Stimulated activated CD4-positive, alpha-beta T cell treated with anti-CD3 and anti-CD28 coated beads, Interleukin-15, amount 100 ng/mL, for 24 hours (primary cell): ENCODE measurements around the gene KAT6B.
A peak's percentile ranks its signal among the peaks of the same experiment; 100 is the strongest.

Source experiments
- DNase-seq: peaks from one replicate; pipeline ENCODE4 v3.0.0-alpha.2; 2020

The KAT6B gene

GRCh38 chr10:74991435-74991834 lies 165.0 kb downstream of the KAT6B start:
- DNase-seq: no peak

GRCh38 chr10:74992068-74992467 lies 165.7 kb downstream of the KAT6B start:
- no peak for DNase-seq

GRCh38 chr10:74993649-74994048 lies 167.2 kb downstream of the KAT6B start:
- DNase-seq: no peak

- no peak for DNase-seq
Measured at GRCh38 chr10:74994854-74995253, 168.5 kb downstream of the KAT6B start.

- no peak for DNase-seq
Measured at GRCh38 chr10:74995806-74996205, 169.4 kb downstream of the KAT6B start.

GRCh38 chr10:74997163-74997562 lies 170.8 kb downstream of the KAT6B start:
- no peak for DNase-seq

- peak; percentile 25 for DNase-seq
Measured at GRCh38 chr10:75000748-75001321, 174.4 kb downstream of the KAT6B start.

- DNase-seq: no peak
Measured at GRCh38 chr10:75001715-75002350, 175.4 kb downstream of the KAT6B start.

GRCh38 chr10:75002351-75002725 lies 175.9 kb downstream of the KAT6B start:
- no peak for DNase-seq

GRCh38 chr10:75002967-75003594 lies 176.7 kb downstream of the KAT6B start:
- no peak for DNase-seq

- no peak for DNase-seq
Measured at GRCh38 chr10:75003891-75004290, 177.5 kb downstream of the KAT6B start.

- DNase-seq: no peak
Measured at GRCh38 chr10:75007646-75008045, 181.2 kb downstream of the KAT6B start.

- no peak for DNase-seq
Measured at GRCh38 chr10:75008952-75009351, 182.6 kb downstream of the KAT6B start.

- DNase-seq: no peak
Measured at GRCh38 chr10:75009426-75009825, 183.0 kb downstream of the KAT6B start.

GRCh38 chr10:75010373-75010772 lies 184.0 kb downstream of the KAT6B start:
- no peak for DNase-seq

GRCh38 chr10:75011221-75011620 lies 184.8 kb downstream of the KAT6B start:
- no peak for DNase-seq

- DNase-seq: no peak
Measured at GRCh38 chr10:75012471-75012870, 186.1 kb downstream of the KAT6B start.

GRCh38 chr10:75013007-75013406 lies 186.6 kb downstream of the KAT6B start:
- DNase-seq: no peak

GRCh38 chr10:75013522-75013921 lies 187.1 kb downstream of the KAT6B start:
- DNase-seq: no peak

- no peak for DNase-seq
Measured at GRCh38 chr10:75014516-75015230, 188.3 kb downstream of the KAT6B start.

- DNase-seq: no peak
Measured at GRCh38 chr10:75015442-75015841, 189.0 kb downstream of the KAT6B start.

- no peak for DNase-seq
Measured at GRCh38 chr10:75016325-75016724, 189.9 kb downstream of the KAT6B start.

- no peak for DNase-seq
Measured at GRCh38 chr10:75018251-75018650, 191.9 kb downstream of the KAT6B start.
